Measurements from ENCODE around the gene ETV3L.

DNA sequence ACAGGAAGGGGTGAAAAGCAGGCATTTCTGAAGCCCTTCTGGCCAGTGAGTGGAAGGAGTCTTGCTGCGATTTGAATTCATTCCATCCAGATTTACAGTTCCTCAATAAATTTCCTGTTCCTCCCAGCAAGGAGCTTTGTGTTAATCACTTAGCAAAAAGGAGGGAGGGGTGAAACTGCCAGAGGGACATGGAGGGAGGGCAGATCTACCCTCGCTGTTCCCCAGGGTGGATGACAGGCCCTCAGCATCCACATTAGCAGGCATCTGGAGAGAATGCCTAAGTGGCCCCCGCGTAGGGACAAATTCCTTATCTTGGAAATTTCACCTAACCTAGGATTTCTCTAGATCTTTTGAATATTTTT, 37.4 kb upstream of the ETV3L start:
- TF ChIP-seq POLR2AphosphoS5 (IDR thresholded peaks at IDR 0.05; ENCODE audit: low read depth, low read length) (no peak), POLR2A (IDR thresholded peaks at IDR 0.05; ENCODE audit: low read depth, low read length) (no peak), TAF1 (IDR thresholded peaks at IDR 0.05; ENCODE audit: borderline replicate concordance, low read depth, low read length) (no peak)
